B cell (primary cell): ENCODE measurements around the gene CADM2.

Experiments used
- EZH2 ChIP-seq: IDR thresholded peaks from 2 replicates; pipeline ENCODE4 v1.6.1; 2012; ENCODE audit warnings: borderline replicate concordance, low read depth, mild to moderate bottlenecking, moderate library complexity, low read length; ENCODE audit not compliant: insufficient read depth, poor library complexity, severe bottlenecking
- TF ChIP-seq, protein P1 (sequence below): fragments of 200-600 bp; IDR thresholded peaks from one replicate; pipeline ENCODE4 v1.8.0; 2022; ENCODE audit warnings: antibody characterized with exemption, mild to moderate bottlenecking

DNA sequence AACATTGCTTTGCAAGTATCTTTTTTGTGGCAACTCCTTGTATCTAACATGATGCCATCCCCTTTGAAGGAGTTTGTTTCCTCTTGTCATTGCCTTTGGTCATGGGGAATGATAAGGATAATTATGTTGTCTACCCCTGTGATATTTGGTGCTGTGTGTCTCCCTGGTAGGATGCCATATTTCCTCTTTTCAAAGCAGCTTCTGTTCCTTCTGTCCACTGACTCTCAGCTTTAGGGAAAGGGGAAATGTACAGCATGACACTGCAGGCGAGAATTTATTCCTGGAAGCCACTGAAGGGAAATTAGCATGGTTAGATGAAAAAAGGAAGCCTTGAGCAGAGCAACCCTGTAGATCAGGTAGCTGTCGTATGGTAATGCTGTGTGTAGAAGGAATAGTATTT is 576.7 kb downstream of the CADM2 start:
- TF ChIP-seq EZH2, result no peak
- TF ChIP-seq, protein P1, sequence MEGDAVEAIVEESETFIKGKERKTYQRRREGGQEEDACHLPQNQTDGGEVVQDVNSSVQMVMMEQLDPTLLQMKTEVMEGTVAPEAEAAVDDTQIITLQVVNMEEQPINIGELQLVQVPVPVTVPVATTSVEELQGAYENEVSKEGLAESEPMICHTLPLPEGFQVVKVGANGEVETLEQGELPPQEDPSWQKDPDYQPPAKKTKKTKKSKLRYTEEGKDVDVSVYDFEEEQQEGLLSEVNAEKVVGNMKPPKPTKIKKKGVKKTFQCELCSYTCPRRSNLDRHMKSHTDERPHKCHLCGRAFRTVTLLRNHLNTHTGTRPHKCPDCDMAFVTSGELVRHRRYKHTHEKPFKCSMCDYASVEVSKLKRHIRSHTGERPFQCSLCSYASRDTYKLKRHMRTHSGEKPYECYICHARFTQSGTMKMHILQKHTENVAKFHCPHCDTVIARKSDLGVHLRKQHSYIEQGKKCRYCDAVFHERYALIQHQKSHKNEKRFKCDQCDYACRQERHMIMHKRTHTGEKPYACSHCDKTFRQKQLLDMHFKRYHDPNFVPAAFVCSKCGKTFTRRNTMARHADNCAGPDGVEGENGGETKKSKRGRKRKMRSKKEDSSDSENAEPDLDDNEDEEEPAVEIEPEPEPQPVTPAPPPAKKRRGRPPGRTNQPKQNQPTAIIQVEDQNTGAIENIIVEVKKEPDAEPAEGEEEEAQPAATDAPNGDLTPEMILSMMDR, result no peak
